NCI-H345 (cell line): ENCODE data around the gene LNX1.

ENCODE experiments used
- DNase-seq: peaks from one replicate; lab custom pipeline; 2025; lab: John Stamatoyannopoulos, UW

LNX1 gene

DNA sequence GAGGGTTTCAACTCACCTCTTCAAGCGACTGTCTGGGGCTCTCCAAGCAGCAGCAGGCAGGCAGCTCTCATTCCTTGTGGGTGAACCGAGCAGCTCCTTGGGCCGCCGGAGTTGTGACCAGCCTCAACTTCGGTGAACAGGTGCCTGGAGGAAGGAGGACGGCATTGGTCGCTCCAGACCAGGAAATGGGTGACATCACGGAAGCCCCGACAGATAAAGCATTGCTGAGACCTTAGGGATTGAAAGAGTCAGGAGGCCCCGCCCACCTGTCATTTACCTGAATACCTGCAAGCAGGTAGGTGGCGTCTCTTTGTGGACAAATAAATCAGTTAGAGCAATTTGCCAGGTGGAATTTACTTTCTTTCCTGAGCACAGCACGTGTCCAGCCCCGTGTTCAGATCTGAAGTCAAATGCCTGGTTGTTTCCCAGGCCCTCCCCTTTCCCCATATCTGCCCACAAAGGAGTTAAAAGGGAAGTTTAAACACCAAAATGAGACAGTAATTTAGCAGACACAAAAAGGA, at the start of gene LNX1:
LNX1 (minus strand) TSS at position 115 of the 521 bp plus-strand sequence. CDS start 17,484 bp downstream, outside the sequence.
- DNase-seq, result no peak

DNA sequence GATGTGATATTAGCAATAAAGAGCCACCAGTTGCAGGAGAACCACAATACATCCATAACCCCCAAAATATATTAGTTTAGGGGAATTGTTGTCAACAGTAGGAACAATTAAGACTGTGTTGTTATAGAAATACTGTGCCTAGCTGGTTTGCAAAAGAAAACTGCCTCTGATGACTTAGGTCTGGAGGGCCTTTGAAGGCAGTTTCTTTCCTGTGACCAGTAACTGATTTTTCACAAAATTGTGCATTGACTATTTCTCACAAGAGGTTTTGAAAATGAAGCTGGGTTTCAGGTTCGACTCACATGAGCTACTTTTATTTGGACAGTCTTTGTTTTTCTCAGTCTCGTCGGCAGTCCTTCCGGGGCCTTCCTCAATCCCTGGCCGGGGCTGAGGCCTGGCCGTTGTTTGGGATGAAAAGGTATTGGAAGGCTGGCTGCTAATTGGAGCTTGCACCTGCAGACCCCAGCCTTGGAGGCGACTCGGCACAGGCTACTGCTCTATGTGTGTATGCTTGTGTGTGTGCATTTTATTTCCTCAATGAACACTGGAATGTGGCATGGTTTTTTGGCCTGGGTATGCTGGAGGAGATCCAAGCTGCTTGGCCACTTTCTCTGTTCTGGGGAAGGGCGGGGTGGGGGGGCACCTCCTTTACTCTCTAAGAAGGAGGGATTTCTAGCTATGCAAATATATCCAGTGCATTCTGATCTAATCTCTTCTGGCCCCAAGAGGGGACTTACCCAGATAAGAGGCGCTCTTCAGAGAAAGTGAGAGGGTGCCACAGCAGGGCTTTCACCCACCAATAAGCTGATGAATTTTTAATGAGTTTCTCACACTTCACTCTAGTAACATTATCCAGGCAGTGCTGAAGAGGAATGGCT, 49.5 kb upstream of the LNX1 start:
- DNase-seq, result peak; percentile 65

DNA sequence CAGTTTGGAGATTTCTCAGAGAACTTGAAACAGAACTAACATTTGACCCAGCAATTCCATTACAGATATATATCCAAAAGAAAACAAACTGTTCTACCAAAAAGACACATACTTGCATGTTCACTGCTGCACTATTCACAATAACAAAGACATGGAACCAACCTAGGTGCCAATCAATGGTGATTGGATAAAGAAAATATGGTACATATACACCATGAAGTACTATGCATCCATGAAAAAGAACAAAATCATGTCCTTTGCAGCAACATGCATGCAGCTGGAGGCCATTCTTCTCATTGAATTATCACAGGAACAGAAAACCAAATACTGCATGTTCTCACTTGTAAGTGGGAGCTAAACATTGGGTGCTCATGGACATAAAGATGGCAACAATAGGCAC, 47.6 kb upstream of the LNX1 start:
- no peak for DNase-seq

DNA sequence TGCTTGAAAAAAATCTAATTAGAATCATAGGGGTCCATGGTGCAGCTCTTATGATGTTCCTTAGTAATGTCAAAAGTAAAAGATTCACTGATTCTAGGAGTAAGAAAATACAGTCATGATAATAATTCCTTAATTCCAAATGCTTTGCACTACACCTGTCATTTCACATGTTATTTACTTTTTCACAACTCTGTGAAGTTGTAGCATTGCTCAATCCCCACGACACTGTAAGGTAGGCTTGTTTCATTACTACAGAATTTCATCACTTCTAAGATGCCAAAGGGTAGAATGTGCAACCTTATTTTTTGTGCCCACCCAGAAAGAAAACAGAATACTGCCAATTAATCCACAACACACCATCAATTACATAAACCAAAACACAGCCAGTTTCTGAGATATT, 46.1 kb upstream of the LNX1 start:
- no peak for DNase-seq

DNA sequence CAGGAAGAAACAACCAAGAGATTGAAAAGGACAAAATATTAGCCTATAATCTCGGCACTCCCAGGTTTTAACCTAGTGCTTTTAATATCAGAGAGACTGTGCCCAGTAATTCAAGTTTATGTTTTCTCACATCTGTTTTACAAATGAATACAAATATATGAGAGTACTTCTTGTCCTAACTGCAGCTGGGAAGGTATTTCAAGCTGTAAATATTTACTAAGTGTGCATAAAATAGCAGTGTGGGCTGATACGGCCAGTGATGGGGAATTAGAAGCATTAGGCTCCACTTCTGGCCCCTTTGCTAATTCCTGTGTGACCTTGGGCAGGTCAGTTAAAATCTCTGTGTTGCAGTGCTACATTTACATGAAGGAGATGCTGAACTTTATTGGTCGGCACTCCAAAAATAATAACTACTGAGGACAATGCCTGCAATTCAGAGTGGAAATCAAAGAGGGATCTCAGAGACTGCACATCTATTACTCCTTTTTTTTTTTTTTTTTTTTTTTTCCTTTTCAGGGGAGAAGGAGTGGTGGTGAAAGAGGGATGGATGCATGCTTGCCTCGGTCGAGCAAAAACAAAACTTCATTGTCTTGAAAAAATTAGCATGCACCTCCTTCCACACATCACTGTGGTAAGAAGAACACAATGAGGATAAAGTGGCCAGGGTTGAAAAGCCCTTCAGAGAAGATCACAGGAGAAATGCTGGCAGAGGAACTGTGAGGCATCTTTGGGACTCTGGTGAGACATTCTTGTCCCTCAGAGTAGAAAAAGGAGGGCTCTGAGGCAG, 44.6 kb upstream of the LNX1 start:
- no peak for DNase-seq

DNA sequence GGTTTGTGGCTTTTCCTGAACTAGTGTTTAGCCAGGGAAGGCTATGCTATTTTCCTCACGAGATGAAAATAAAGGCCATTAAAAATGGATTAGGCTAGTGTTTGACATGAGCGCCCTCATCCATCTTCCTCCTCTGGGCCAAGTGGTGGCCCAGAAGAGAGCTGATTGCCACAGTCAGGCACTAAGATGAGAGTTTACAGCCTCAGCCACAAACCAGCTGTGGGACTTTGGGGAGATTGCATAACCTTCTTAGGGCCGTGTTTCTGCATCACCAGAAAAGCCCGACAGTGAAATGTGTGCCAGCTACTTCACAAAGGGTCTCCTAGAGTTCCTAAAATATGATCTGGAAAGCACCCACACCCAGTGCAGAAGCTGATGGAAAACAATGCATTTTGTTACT, 42.3 kb upstream of the LNX1 start:
- no peak for DNase-seq

DNA sequence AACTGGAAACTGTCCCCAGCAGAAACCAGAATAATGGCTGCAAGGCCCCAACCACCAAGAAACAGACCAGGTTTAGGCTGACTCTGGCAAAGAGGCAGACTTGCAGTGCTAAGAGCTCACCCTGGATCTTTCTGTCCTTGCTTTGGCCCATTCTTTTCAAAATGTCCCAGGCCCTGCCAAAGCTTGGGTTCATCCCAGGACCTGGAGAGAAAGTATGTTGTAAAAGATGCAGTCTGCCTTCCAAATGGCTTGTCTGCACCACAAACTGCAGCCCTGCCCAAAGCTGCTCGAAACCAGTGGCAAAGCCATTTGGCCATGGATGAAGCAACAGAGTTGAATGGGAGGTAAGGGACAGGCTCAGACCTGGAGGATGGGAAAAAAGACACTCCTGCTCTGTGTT, 38.0 kb upstream of the LNX1 start:
- DNase-seq, result no peak

DNA sequence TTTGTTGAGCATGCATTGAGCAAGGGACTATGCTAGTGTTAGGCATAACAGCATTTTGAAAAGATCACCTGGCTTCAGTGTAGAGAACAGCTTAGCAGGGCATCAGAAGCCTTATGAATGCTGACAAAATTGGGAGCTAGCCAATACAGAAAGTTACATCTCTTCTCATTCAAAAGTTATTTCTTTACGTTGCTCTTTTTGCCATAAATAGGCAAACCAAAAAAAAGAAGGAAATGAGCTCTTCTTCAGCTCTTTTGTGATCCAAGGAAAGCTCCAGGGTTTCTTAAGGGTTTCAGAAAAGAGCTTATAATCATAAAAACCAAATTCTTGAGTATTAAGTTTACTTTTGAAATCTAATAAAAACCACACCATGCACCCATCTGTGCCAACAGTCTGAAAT, 35.2 kb upstream of the LNX1 start:
- DNase-seq, result no peak

DNA sequence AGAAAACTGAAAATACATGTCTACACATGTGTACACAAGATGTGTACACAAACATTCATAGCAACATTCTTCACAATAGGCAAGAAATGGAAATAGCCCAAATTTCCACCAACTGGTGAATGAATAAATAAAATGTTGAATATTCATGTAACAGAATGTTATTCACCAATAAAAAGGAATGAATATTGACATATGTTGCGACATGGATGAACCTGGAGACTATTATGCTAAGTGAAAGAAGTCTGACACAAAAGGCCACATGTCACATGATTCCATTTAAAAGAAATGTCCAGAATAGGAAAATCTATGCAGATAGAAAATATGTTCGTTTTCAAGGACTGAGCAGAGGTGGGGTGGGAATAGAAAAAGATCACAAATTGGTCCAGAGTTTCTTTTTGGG, 34.6 kb upstream of the LNX1 start:
- no peak for DNase-seq

DNA sequence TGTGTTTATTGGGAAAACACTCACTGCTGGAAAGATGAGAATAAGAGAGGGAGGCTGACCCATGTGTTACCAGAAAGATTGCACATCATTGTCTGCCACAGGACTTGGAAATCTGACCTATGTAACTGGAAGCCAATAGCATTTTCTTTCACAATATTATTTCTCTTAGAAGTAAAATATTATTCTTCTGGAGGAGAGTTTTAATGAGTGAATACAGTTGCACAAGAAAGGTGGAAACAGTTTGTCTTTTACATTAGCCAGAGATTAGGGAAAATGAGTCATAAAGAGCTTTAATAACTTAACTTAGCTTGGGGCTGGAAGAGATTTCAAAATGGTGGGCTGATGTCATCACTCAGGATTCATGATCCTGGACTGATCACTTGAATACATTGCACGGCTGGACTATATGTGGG, 31.5 kb upstream of the LNX1 start:
- DNase-seq, result no peak

DNA sequence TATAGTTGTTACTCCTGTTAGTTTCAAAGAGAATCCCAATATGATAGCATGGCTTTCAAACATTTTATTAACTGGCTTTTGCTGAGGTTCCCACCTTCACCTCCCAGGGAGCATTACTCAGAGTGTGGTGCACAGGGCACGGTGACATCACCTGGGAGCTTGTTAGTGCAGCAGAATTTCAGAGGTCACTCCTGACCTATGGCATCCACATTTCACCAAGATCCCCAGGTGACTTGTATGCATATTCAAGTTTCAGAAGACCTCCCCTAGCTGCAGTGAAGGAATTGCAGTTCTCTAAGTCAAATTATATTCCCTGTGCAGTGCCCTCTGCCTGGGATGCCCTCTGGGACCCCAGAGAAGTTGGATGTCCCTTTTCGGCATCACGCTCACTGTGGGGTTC, 29.7 kb upstream of the LNX1 start:
- no peak for DNase-seq

DNA sequence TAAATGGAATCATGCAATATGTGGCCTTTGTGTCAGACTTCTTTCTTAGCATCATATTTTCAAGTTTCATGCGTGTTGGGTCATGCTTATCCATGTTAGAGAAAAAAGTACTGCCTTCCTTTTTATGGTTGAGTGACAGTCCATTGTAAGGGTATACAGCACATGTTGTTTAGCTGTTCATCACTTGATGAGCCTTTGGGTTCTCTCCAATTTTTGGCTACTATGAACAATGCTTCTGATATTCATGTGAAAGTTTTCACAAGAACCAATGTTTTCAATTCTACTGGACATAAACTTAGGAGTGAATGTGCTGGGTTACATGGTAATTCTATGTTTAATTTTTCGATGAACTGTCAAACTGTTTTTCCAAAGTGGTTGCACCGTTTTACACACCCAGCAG, 28.1 kb upstream of the LNX1 start:
- DNase-seq, result peak; percentile 29

DNA sequence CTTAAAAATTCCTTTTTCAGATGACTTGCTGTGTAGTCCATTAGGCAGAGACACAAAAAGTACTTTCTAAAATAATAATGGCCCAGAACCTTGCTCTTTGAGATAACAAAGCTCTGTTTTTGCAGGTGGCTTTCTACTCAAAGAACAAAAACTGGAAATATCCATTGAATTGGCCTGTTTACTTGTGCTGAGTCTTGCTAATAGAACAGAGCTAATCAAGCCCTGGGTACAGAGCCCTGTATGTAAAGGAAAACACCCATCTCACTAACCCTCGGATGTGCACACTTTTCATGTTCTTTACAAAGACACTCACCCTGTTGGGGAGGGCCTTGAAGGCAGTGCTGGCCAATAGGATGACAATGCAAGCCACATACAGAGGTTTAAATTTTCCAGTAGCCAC, 27.0 kb upstream of the LNX1 start:
- no peak for DNase-seq

DNA sequence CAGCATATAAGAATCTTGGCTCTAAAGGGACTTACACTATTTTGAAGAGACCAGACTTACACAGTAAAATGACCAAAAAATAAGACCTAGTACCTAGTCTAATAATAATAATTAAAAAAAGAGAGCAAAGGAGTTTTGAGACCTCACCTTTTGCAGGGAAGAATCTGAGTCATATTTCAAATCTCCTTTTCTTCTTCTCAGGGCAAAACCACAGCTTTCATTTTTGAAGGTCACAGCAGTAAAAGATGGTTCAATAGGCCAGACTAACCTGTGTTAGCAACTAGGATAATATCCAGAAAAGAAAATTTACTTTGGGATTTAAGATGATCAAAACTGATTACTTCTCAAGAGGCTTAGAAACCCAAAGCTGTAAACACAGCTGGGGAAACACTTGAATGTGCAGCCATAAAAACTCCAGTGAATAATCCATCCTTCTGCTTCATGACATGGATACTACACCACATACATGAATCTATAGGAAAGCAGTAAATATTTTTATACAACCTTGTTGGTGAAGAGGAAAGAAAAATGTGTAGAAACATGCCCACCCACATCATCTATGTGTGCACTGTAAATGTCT, 25.9 kb upstream of the LNX1 start:
- peak; percentile 41 for DNase-seq

DNA sequence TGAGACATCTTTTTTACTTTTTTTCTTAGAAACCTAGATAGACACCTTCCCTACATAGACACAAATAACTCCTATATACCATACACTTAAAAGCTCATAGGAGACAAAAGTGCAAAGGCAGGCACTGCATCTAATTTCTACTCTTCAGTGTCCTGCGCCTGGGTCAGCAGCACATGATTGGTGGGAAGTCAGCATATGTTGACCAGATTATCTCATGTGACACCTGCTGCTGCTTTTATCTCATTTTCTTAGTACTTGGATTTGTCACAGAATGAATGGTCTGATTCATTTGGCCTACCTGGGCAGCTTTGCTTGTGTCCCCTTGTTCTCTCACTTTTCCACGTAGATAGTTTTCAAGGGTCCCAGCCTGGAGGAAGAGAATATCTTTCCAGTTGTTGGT, 24.9 kb upstream of the LNX1 start:
- DNase-seq, result no peak

DNA sequence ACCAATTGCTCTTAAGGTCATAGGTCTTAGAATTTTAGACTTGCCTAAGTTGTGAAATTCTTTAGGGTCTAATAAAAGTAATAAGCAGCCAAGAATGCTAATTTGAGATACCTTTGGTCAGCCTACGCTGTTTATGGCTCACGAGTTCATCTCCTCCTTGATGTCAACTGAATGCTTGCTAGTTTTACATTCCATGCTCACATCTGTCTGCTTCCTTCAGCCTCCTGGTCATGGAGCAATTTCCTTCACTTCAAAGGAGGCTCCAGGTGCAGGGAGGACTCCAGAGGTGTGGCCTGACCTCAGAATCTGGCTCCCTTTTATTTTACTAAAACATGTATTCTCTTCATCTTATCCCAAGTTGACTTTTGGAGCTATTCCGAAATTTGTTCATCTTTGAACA, 23.3 kb upstream of the LNX1 start:
- DNase-seq, result no peak

DNA sequence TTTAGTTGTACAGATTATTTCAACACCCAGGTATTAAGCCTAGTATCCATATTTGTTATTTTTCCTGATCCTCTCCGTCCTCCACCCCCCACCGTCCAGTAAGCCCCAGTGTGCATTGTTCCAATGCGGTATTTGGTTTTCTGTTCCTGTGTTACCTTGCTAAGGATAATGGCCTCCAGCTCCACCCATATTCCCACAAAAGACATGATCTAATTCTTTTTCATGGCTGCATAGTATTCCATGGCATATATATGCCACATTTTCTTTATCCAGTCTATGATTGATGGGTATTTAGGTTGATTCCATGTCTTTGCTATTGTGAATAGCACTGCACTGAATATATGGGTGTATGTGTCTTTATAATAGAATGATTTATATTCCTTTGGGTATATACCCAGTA, 22.1 kb upstream of the LNX1 start:
- DNase-seq, result no peak

DNA sequence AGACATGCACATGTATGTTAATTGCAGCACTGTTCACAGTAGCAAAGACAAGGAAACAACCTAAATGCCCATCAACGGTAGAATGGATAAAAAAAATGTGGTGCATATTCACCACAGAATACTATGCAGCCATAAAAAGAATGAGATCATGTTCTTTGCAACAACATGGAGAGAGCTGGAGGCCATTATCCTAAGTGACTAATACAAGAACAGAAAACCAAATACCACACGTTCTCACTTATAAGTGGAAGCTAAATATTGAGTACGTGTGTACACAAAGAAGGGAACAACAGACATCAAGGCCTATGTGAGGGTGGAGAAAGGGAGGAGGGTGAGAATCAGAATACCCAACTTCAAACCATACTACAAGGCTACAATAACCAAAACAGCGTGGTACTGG, 17.4 kb upstream of the LNX1 start:
- no peak for DNase-seq

DNA sequence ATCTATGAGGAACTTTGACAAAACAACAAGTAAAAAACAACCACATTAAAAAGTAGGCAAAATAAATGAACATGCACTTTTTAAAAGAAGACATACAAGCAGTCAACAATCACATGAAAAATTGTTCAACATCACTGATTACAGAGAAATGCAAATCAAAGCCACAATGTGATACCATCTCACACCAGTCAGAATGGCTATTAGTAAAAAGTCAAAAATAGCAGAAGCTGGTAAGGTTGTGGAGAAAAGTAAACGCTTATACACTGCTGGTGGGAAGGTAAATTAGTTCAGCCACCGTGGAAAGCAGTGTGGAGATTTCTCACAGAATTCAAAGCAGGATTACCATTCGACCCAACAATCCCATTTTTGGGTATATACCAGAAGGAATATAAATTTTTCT, 17.0 kb upstream of the LNX1 start:
- no peak for DNase-seq

DNA sequence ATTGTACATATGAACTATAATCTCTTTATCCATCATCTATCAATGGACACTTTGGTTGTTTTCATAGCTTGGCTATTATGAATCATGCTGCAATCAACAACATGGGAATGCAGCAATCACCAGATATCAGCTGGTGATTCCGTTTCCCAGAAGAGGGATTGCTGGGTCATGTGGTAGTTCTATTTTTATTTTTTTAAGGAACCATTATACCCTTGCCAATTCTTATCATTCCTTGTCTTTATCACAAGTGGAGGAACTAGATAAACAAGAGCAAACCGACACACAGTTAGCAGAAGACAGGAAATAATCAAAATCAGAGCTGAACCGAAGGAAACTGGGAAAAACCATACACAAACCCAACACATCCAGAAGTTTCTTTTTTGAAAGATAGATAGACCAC, 14.5 kb upstream of the LNX1 start:
- DNase-seq, result no peak

DNA sequence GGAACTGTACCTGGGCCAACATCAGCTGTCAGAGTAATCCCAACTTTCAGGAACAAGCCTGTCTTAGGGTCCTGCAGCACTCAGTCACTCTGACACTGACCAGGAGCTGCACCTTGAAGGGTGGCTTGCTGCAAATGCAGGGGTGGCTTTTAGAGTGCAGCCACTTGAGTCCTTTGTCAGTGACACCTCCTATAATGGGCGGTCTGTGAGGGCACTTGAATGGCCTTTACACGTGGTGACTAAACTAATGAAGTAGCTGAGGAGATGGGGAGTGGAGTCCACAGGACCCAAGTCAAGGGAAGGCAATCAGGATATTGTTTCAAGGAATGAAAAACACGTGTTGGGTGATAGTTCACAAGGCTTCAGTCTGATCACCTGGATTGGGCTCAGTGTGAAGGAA, 11.1 kb upstream of the LNX1 start:
- DNase-seq, result no peak

DNA sequence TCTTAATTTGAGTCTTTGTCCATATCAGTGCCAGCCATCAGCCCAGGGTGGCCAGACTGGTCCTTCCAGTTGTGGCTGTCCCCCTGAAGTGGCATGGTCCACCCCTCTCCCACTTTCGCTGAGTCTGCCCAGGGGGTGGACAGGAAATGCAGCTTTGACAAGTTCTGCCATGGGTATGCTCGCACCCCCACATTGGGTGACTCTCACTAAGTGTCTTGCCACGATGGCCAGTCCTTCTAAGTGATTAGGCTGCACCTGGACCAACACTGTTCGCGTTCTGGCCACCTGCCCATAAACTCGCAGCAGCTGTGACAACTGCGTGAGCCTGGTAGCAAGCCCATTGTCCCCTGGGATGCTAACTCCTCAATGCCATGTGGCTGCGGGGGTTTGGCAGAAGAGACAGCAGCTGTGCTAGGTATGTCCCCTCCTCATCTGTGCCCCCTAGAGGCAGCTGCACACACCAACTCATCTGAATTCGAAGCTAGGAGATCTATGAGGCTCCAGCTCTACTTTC, 10.0 kb upstream of the LNX1 start:
- DNase-seq, result peak; percentile 91

DNA sequence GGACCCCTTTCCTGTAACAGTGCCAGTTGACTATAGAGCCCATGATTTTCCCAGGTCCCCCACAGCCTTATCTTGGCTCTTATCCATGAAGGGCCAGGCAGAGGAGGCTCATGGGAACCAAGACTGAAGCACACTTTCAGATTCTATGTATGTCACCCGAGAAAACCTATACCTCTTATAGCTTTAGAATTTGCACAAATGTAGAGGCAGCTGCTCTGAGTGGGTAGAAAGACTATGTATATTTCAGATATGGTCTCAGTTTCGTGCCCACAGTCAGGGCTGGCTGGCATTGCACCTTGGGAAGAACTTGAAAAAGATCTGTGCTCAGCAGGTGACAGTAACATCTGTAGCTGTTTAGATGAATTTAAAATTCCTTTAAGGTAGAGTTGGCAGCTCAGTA, 8.3 kb upstream of the LNX1 start:
- DNase-seq, result no peak
